HEK293 (cell line): ENCODE data around the gene SYT5.

Experiments used
- GLIS1 ChIP-seq: fragments of 450-650 bp; formaldehyde crosslinking; IDR thresholded peaks from 2 replicates; pipeline ENCODE4 v1.5.1; 2016; ENCODE audit warnings: missing biosample characterization, missing genetic modification characterization
- HOXA7 ChIP-seq: sonication (generic); formaldehyde crosslinking; IDR thresholded peaks from 2 replicates; pipeline ENCODE4 v1.8.1; 2022; ENCODE audit warnings: missing genetic modification reagents, borderline replicate concordance
- KLF10 ChIP-seq: fragments of 450-650 bp; IDR thresholded peaks from 2 replicates; pipeline ENCODE4 v1.5.1; 2018; ENCODE audit warnings: missing biosample characterization, mild to moderate bottlenecking, missing genetic modification characterization
- MYNN ChIP-seq: fragments of 450-650 bp; formaldehyde crosslinking; IDR thresholded peaks from 2 replicates; pipeline ENCODE4 v1.5.1; 2016; ENCODE audit warnings: missing biosample characterization, missing genetic modification characterization, borderline replicate concordance
- PATZ1 ChIP-seq: fragments of 450-650 bp; formaldehyde crosslinking; IDR thresholded peaks from 2 replicates; pipeline ENCODE4 v1.5.1; 2016; ENCODE audit warnings: missing biosample characterization, missing genetic modification characterization
- RBAK ChIP-seq: fragments of 450-650 bp; formaldehyde crosslinking; IDR thresholded peaks from 2 replicates; pipeline ENCODE4 v1.5.1; 2016; ENCODE audit warnings: missing biosample characterization, missing genetic modification characterization
- ZFP3 ChIP-seq: fragments of 450-650 bp; formaldehyde crosslinking; IDR thresholded peaks from 2 replicates; pipeline ENCODE4 v1.5.1; 2016; ENCODE audit warnings: low read depth, missing biosample characterization, missing genetic modification characterization
- ZFP37 ChIP-seq: fragments of 450-650 bp; formaldehyde crosslinking; IDR thresholded peaks from 2 replicates; pipeline ENCODE4 v1.5.1; 2016; ENCODE audit warnings: missing biosample characterization, missing genetic modification characterization
- ZNF114 ChIP-seq: fragments of 450-650 bp; formaldehyde crosslinking; IDR thresholded peaks from 2 replicates; pipeline ENCODE4 v1.5.0; 2017; ENCODE audit warnings: missing biosample characterization, missing genetic modification characterization
- ZNF157 ChIP-seq: fragments of 450-650 bp; formaldehyde crosslinking; IDR thresholded peaks from 2 replicates; pipeline ENCODE4 v1.5.1; 2016; ENCODE audit warnings: missing biosample characterization, missing genetic modification characterization
- ZNF16 ChIP-seq: fragments of 450-650 bp; formaldehyde crosslinking; IDR thresholded peaks from 2 replicates; pipeline ENCODE4 v1.5.1; 2016; ENCODE audit warnings: low read depth, missing biosample characterization, missing genetic modification characterization
- ZNF184 ChIP-seq: fragments of 450-650 bp; IDR thresholded peaks from 2 replicates; pipeline ENCODE4 v1.5.1; 2018; ENCODE audit warnings: missing biosample characterization, mild to moderate bottlenecking, missing genetic modification characterization
- ZNF211 ChIP-seq: fragments of 450-650 bp; formaldehyde crosslinking; IDR thresholded peaks from 2 replicates; pipeline ENCODE4 v1.5.1; 2016; ENCODE audit warnings: low read depth, missing biosample characterization, missing genetic modification characterization
- ZNF350 ChIP-seq: fragments of 450-650 bp; formaldehyde crosslinking; IDR thresholded peaks from 2 replicates; pipeline ENCODE4 v1.5.0; 2017; ENCODE audit warnings: missing biosample characterization, mild to moderate bottlenecking, missing genetic modification characterization
- ZNF366 ChIP-seq: fragments of 450-650 bp; formaldehyde crosslinking; conservative IDR thresholded peaks from 2 replicates; pipeline ENCODE4 v1.5.1; 2016; ENCODE audit warnings: missing biosample characterization, missing genetic modification characterization
- ZNF394 ChIP-seq: fragments of 450-650 bp; formaldehyde crosslinking; IDR thresholded peaks from 2 replicates; pipeline ENCODE4 v1.5.1; 2016; ENCODE audit warnings: missing biosample characterization, missing genetic modification characterization, mild to moderate bottlenecking, moderate library complexity, borderline replicate concordance
- ZNF398 ChIP-seq: fragments of 450-650 bp; formaldehyde crosslinking; IDR thresholded peaks from 2 replicates; pipeline ENCODE4 v1.5.1; 2017; ENCODE audit warnings: missing biosample characterization, missing genetic modification characterization
- ZNF423 ChIP-seq: fragments of 450-650 bp; formaldehyde crosslinking; IDR thresholded peaks from 2 replicates; pipeline ENCODE4 v1.5.1; 2016; ENCODE audit warnings: missing biosample characterization, missing genetic modification characterization
- ZNF433 ChIP-seq: fragments of 450-650 bp; formaldehyde crosslinking; IDR thresholded peaks from 2 replicates; pipeline ENCODE4 v1.5.1; 2016; ENCODE audit warnings: missing biosample characterization, missing genetic modification characterization, low read depth
- ZNF473 ChIP-seq: fragments of 450-650 bp; formaldehyde crosslinking; IDR thresholded peaks from 2 replicates; pipeline ENCODE4 v1.5.1; 2017; ENCODE audit warnings: missing biosample characterization, missing genetic modification characterization
- ZNF513 ChIP-seq: fragments of 450-650 bp; IDR thresholded peaks from 2 replicates; pipeline ENCODE4 v1.5.1; 2018; ENCODE audit warnings: missing biosample characterization, missing genetic modification characterization
- ZNF530 ChIP-seq: fragments of 450-650 bp; formaldehyde crosslinking; IDR thresholded peaks from 2 replicates; pipeline ENCODE4 v1.5.1; 2016; ENCODE audit warnings: low read depth, missing biosample characterization, missing genetic modification characterization
- ZNF549 ChIP-seq: fragments of 450-650 bp; IDR thresholded peaks from 2 replicates; pipeline ENCODE4 v1.5.1; 2018; ENCODE audit warnings: missing biosample characterization, missing genetic modification characterization, mild to moderate bottlenecking, inconsistent platforms, moderate library complexity
- ZNF558 ChIP-seq: fragments of 450-650 bp; formaldehyde crosslinking; IDR thresholded peaks from 2 replicates; pipeline ENCODE4 v1.5.1; 2016; ENCODE audit warnings: missing biosample characterization, missing genetic modification characterization
- ZNF600 ChIP-seq: fragments of 450-650 bp; formaldehyde crosslinking; IDR thresholded peaks from 2 replicates; pipeline ENCODE4 v1.5.1; 2016; ENCODE audit warnings: missing biosample characterization, missing genetic modification characterization
- ZNF692 ChIP-seq: fragments of 450-650 bp; formaldehyde crosslinking; IDR thresholded peaks from 2 replicates; pipeline ENCODE4 v1.5.1; 2016; ENCODE audit warnings: missing biosample characterization, missing genetic modification characterization
- ZNF704 ChIP-seq: fragments of 450-650 bp; formaldehyde crosslinking; IDR thresholded peaks from 2 replicates; pipeline ENCODE4 v1.5.1; 2016; ENCODE audit warnings: missing biosample characterization, missing genetic modification characterization
- TF ChIP-seq, protein P1 (sequence below): fragments of 450-650 bp; formaldehyde crosslinking; IDR thresholded peaks from 2 replicates; pipeline ENCODE4 v1.5.1; 2017; ENCODE audit warnings: missing biosample characterization, missing genetic modification characterization
- TF ChIP-seq, protein P2 (sequence below): fragments of 450-650 bp; IDR thresholded peaks from 2 replicates; pipeline ENCODE4 v1.5.1; 2018; ENCODE audit warnings: missing biosample characterization, mild to moderate bottlenecking, missing genetic modification characterization

SYT5 gene

GRCh38 chr19:55166530-55167268 lies 13.4 kb downstream of the SYT5 start, which contains the start of gene DNAAF3 (continued):
- no peak for TF ChIP-seq ZNF157 (tag by site-specific recombination)
- no peak for TF ChIP-seq ZNF600 (tag by site-specific recombination)
- TF ChIP-seq ZNF16 (tag by site-specific recombination), result no peak
- TF ChIP-seq ZNF394, result no peak
- no peak for TF ChIP-seq ZNF114 (tag by site-specific recombination)
- TF ChIP-seq ZNF704 (tag by site-specific recombination), result no peak
- TF ChIP-seq ZFP37 (tag by site-specific recombination), result no peak
- TF ChIP-seq HOXA7 (CRISPR knock-in tag), result no peak
- TF ChIP-seq, protein P1, sequence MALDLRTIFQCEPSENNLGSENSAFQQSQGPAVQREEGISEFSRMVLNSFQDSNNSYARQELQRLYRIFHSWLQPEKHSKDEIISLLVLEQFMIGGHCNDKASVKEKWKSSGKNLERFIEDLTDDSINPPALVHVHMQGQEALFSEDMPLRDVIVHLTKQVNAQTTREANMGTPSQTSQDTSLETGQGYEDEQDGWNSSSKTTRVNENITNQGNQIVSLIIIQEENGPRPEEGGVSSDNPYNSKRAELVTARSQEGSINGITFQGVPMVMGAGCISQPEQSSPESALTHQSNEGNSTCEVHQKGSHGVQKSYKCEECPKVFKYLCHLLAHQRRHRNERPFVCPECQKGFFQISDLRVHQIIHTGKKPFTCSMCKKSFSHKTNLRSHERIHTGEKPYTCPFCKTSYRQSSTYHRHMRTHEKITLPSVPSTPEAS (tag by site-specific recombination), result no peak
- no peak for TF ChIP-seq MYNN (tag by site-specific recombination)
- TF ChIP-seq KLF10 (tag by site-specific recombination), result peak; percentile 55; the same call in 1 of the 2 replicates
- no peak; the same call in 1 of the 2 replicates for TF ChIP-seq ZNF558 (tag by site-specific recombination)
- no peak for TF ChIP-seq RBAK (tag by site-specific recombination)
- TF ChIP-seq ZNF366 (tag by site-specific recombination), result 0 out of 2 replicates have a peak, but pooled peaks have one; percentile 28
- no peak for TF ChIP-seq ZNF530 (tag by site-specific recombination)
- TF ChIP-seq ZNF549 (tag by site-specific recombination), result no peak
- TF ChIP-seq ZNF473 (tag by site-specific recombination), result no peak
- TF ChIP-seq ZNF433 (tag by site-specific recombination), result no peak
- TF ChIP-seq ZFP3 (tag by site-specific recombination), result no peak
- TF ChIP-seq, protein P2, sequence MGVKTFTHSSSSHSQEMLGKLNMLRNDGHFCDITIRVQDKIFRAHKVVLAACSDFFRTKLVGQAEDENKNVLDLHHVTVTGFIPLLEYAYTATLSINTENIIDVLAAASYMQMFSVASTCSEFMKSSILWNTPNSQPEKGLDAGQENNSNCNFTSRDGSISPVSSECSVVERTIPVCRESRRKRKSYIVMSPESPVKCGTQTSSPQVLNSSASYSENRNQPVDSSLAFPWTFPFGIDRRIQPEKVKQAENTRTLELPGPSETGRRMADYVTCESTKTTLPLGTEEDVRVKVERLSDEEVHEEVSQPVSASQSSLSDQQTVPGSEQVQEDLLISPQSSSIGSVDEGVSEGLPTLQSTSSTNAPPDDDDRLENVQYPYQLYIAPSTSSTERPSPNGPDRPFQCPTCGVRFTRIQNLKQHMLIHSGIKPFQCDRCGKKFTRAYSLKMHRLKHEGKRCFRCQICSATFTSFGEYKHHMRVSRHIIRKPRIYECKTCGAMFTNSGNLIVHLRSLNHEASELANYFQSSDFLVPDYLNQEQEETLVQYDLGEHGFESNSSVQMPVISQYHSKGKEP (tag by site-specific recombination), result no peak; the same call in 1 of the 2 replicates
- TF ChIP-seq ZNF184 (tag by site-specific recombination), result no peak
- no peak; the same call in 1 of the 2 replicates for TF ChIP-seq ZNF211 (tag by site-specific recombination)
- TF ChIP-seq GLIS1 (tag by site-specific recombination), result 0 out of 2 replicates have a peak, but pooled peaks have one; percentile 24
- TF ChIP-seq PATZ1 (tag by site-specific recombination), result peak; percentile 35
- no peak for TF ChIP-seq ZNF423 (tag by site-specific recombination)
- no peak for TF ChIP-seq ZNF398 (tag by site-specific recombination)
- no peak for TF ChIP-seq ZNF513 (tag by site-specific recombination)
- peak; percentile 44; the same call in 1 of the 2 replicates for TF ChIP-seq ZNF350
- TF ChIP-seq ZNF692 (tag by site-specific recombination), result no peak
